Keratinocyte (primary cell): ENCODE measurements around the gene NFASC. TPM values are rescaled to one million over a fixed set of nuclear protein-coding genes. Genes with fewer than 3 reads are reported as not detected.

Source experiments
- DNase-seq: peaks from one replicate; pipeline ENCODE4 v3.0.0-alpha.2; 2011; ENCODE audit warnings: low read depth, missing footprints, low spot score
- FAIRE-seq: peaks from 2 replicates; lab custom pipeline; 2011; peaks lifted over from hg19 to GRCh38; lab: Jason Lieb, UNC
- H2AFZ ChIP-seq: 2 replicates; pipeline ENCODE4 v1.6.0; 2012; ENCODE audit warnings: low read length, control low read depth, inconsistent platforms; ENCODE audit not compliant: control insufficient read depth
- H3K27ac ChIP-seq: 2 replicates; pipeline ENCODE4 v1.5.1; 2011; ENCODE audit warnings: low read length; ENCODE audit not compliant: control insufficient read depth, insufficient read depth
- H3K27me3 ChIP-seq: 3 replicates; pipeline ENCODE4 v1.6.0; 2011; ENCODE audit warnings: low read length; ENCODE audit not compliant: control insufficient read depth, insufficient read depth; ENCODE audit errors: extremely low read depth
- H3K36me3 ChIP-seq, 2 experiments: 2 replicates in 1 of 2; 3 replicates in 1 of 2; pipeline ENCODE4 v1.5.1; 2011; ENCODE audit warnings: low read length in 2 of 2, mild to moderate bottlenecking in 1 of 2; ENCODE audit not compliant: control insufficient read depth in 2 of 2, insufficient read depth in 2 of 2; ENCODE audit errors: extremely low read depth in 1 of 2
- H3K4me1 ChIP-seq: 3 replicates; pipeline ENCODE4 v1.5.1; 2011; ENCODE audit warnings: low read length; ENCODE audit not compliant: control insufficient read depth, insufficient read depth; ENCODE audit errors: extremely low read depth
- H3K4me2 ChIP-seq: 3 replicates; pipeline ENCODE4 v1.6.0; 2011; ENCODE audit warnings: low read depth, low read length; ENCODE audit not compliant: control insufficient read depth, insufficient read depth; ENCODE audit errors: extremely low read depth
- H3K4me3 ChIP-seq, 3 experiments: fragments of 200-600 bp in 1 of 3; sonication (generic) in 1 of 3; 2 replicates in 2 of 3; 3 replicates in 1 of 3; pipeline ENCODE4 v1.5.1; 2011 to 2016; ENCODE audit warnings: low read length in 3 of 3, mild to moderate bottlenecking in 3 of 3, control low read depth in 2 of 3, inconsistent platforms in 1 of 3, low read depth in 1 of 3, mixed read lengths in 1 of 3, mixed run types in 1 of 3, moderate library complexity in 1 of 3; ENCODE audit not compliant: control insufficient read depth in 2 of 3, insufficient read depth in 2 of 3; ENCODE audit errors: extremely low read depth in 1 of 3
- H3K79me2 ChIP-seq: 2 replicates; pipeline ENCODE4 v1.6.0; 2012; ENCODE audit warnings: low read length; ENCODE audit not compliant: control insufficient read depth, insufficient read depth
- H3K9ac ChIP-seq: 3 replicates; pipeline ENCODE4 v1.6.0; 2011; ENCODE audit warnings: low read length; ENCODE audit not compliant: control insufficient read depth, insufficient read depth; ENCODE audit errors: extremely low read depth
- H3K9me1 ChIP-seq: 3 replicates; pipeline ENCODE4 v1.6.0; 2011; ENCODE audit warnings: low read length; ENCODE audit not compliant: control insufficient read depth, insufficient read depth; ENCODE audit errors: extremely low read depth
- H3K9me3 ChIP-seq: 2 replicates; pipeline ENCODE4 v1.5.1; 2012; ENCODE audit warnings: low read depth, low read length; ENCODE audit not compliant: control insufficient read depth
- H4K20me1 ChIP-seq: 3 replicates; pipeline ENCODE4 v1.6.0; 2011; ENCODE audit warnings: low read length; ENCODE audit not compliant: control insufficient read depth, insufficient read depth; ENCODE audit errors: extremely low read depth
- CTCF ChIP-seq, 3 experiments: IDR thresholded peaks in 1 of 3; conservative IDR thresholded peaks in 1 of 3; optimal IDR thresholded peaks in 1 of 3; 2 replicates in 2 of 3; 3 replicates in 1 of 3; pipeline versions ENCODE3 to v1.5.1; 2011; ENCODE audit warnings: low read length in 3 of 3, mild to moderate bottlenecking in 3 of 3, moderate library complexity in 2 of 3, control low read depth in 1 of 3, inconsistent platforms in 1 of 3; ENCODE audit not compliant: insufficient read depth in 2 of 3; ENCODE audit errors: extremely low read depth in 1 of 3
- EZH2 ChIP-seq: IDR thresholded peaks from one replicate; pipeline ENCODE4 v1.6.1; 2012; ENCODE audit warnings: inconsistent platforms, mild to moderate bottlenecking, low read length, moderate library complexity
- dilution Hi-C: fragments of 300-500 bp; cut with MboI; formaldehyde crosslinking; loops from one replicate; pipeline ENCODE4 v1.7.0; 2020; ENCODE audit warnings: low sequenced_read_pairs; ENCODE audit not compliant: extremely low pct_ligation_motif_present
- polyA plus RNA-seq, 5 experiments: library from polyadenylated mRNA; depleted of rRNA in 3 of 5; stranded (reverse) in 3 of 5; stranded (forward) in 1 of 5; unstranded in 1 of 5; fragments of >200 nt; gene quantifications; 1 replicate in 1 of 5; 2 replicates in 3 of 5; 3 replicates in 1 of 5; pipeline versions ENCODE4 v1.2.1 to v1.2.3, GENCODE V29; 2011 to 2012; ENCODE audit warnings: missing spikeins in 2 of 5, low read depth in 1 of 5, low replicate concordance in 1 of 5

Gene NFASC
- polyA plus RNA-seq, 1 donor (not counting 4 experiments of a cell fraction or from before 2014, with no cell fraction given) = 4.3 TPM

GRCh38 chr1:204842369-204842768 lies 28.3 kb upstream of the NFASC start:
- H3K79me2 ChIP-seq = no peaks in the 10 kb centered on the region
- TF ChIP-seq CTCF (optimal IDR thresholded peaks at IDR 0.05 in 1 of 3, IDR thresholded peaks at IDR 0.05 in 1 of 3, conservative IDR thresholded peaks at IDR 0.05 in 1 of 3; ENCODE audit: extremely low read depth in 1 of 3, insufficient read depth in 2 of 3, low read length in 3 of 3) (no peak), EZH2 (no peak)
- no peak overlapping the region for H3K4me2 ChIP-seq
- no peak overlapping the region for H3K4me3 ChIP-seq
- peaks cover 5% of the 10 kb centered on the region for H3K27me3 ChIP-seq
- H3K9me3 ChIP-seq = no peaks in the 10 kb centered on the region
- FAIRE-seq (no peak), DNase-seq (no peak)
- no peak overlapping the region for H2AFZ ChIP-seq
- H4K20me1 ChIP-seq = no peaks in the 10 kb centered on the region
- no peaks in the 10 kb centered on the region for H3K4me1 ChIP-seq
- no peaks in the 10 kb centered on the region for H3K36me3 ChIP-seq
- H3K9me1 ChIP-seq = no peaks in the 10 kb centered on the region
- no peak overlapping the region for H3K27ac ChIP-seq
- dilution Hi-C loops = no loop called here
- no peak overlapping the region for H3K9ac ChIP-seq

GRCh38 chr1:204842892-204843291 lies 27.8 kb upstream of the NFASC start:
- H3K4me2 ChIP-seq = no peak overlapping the region
- H3K4me3 ChIP-seq = no peak overlapping the region
- FAIRE-seq (no peak), DNase-seq (no peak)
- H3K9me1 ChIP-seq = no peaks in the 10 kb centered on the region
- no peak overlapping the region for H2AFZ ChIP-seq
- H4K20me1 ChIP-seq = no peaks in the 10 kb centered on the region
- no peaks in the 10 kb centered on the region for H3K79me2 ChIP-seq
- H3K9me3 ChIP-seq = no peaks in the 10 kb centered on the region
- no peaks in the 10 kb centered on the region for H3K4me1 ChIP-seq
- H3K36me3 ChIP-seq = no peaks in the 10 kb centered on the region
- no peak overlapping the region for H3K27ac ChIP-seq
- H3K9ac ChIP-seq = no peak overlapping the region
- TF ChIP-seq CTCF (optimal IDR thresholded peaks at IDR 0.05 in 1 of 3, IDR thresholded peaks at IDR 0.05 in 1 of 3, conservative IDR thresholded peaks at IDR 0.05 in 1 of 3; ENCODE audit: extremely low read depth in 1 of 3, insufficient read depth in 2 of 3, low read length in 3 of 3) (no peak), EZH2 (no peak)
- H3K27me3 ChIP-seq = peaks cover 8% of the 10 kb centered on the region
- dilution Hi-C loops = no loop called here
